Measurements from ENCODE around the gene LRRC27.
A peak's percentile ranks its signal among the peaks of the same experiment; 100 is the strongest.

Gene LRRC27

GRCh38 chr10:132392811-132393694 is 61.1 kb downstream of the LRRC27 start:
- peak; percentile 31 for DNase-seq

- no peak for DNase-seq
Observed at GRCh38 chr10:132393695-132394181, 61.7 kb downstream of the LRRC27 start.

GRCh38 chr10:132394201-132394811 is 62.3 kb downstream of the LRRC27 start:
- no peak for DNase-seq

- DNase-seq = no peak
Observed at GRCh38 chr10:132394936-132395703, 63.1 kb downstream of the LRRC27 start.

GRCh38 chr10:132395704-132396493 is 63.9 kb downstream of the LRRC27 start:
- DNase-seq = no peak

- peak; percentile 39 for DNase-seq
Observed at GRCh38 chr10:132396494-132397035, 64.6 kb downstream of the LRRC27 start.

GRCh38 chr10:132397036-132397541 is 65.1 kb downstream of the LRRC27 start, which contains the start of gene PWWP2B:
PWWP2B (plus strand) TSS chr10:132397200; CDS start chr10:132397227, 27 bp downstream.
- no peak for DNase-seq

- no peak for DNase-seq
Observed at GRCh38 chr10:132397671-132398565, 65.9 kb downstream of the LRRC27 start.

GRCh38 chr10:132398566-132398991 is 66.6 kb downstream of the LRRC27 start:
- DNase-seq = no peak

GRCh38 chr10:132399117-132400035 is 67.4 kb downstream of the LRRC27 start:
- DNase-seq = no peak

GRCh38 chr10:132400041-132400546 is 68.1 kb downstream of the LRRC27 start:
- DNase-seq = no peak

GRCh38 chr10:132400547-132401151 is 68.7 kb downstream of the LRRC27 start:
- no peak for DNase-seq

- no peak for DNase-seq
Observed at GRCh38 chr10:132401401-132402118, 69.6 kb downstream of the LRRC27 start.

- DNase-seq = no peak
Observed at GRCh38 chr10:132402781-132403241, 70.8 kb downstream of the LRRC27 start.

GRCh38 chr10:132403511-132404168 is 71.6 kb downstream of the LRRC27 start:
- DNase-seq = no peak

GRCh38 chr10:132404169-132404880 is 72.3 kb downstream of the LRRC27 start:
- no peak for DNase-seq
